ENCODE measurements around the gene CFAP99.

CFAP99 gene

GRCh38 chr4:2446656-2447564 is 28.2 kb downstream of the CFAP99 start:
- no peak overlapping the region for H3K4me3 Mint-ChIP-seq
- H3K27me3 Mint-ChIP-seq (ENCODE audit: low read depth) = no peaks in the 10 kb centered on the region
- no peaks in the 10 kb centered on the region for H3K36me3 Mint-ChIP-seq (ENCODE audit: low read depth)

GRCh38 chr4:2448589-2448988 is 29.8 kb downstream of the CFAP99 start:
- no peaks in the 10 kb centered on the region for H3K9me3 Mint-ChIP-seq

More at GRCh38 chr4:2446656-2447564, 28.2 kb downstream of the CFAP99 start:
- no peak for DNase-seq (ENCODE audit: low spot score)
- H3K9me3 Mint-ChIP-seq = no peaks in the 10 kb centered on the region
- no peak overlapping the region for H3K27ac Mint-ChIP-seq
- no peaks in the 10 kb centered on the region for H3K4me1 Mint-ChIP-seq (ENCODE audit: low read depth)

DNA sequence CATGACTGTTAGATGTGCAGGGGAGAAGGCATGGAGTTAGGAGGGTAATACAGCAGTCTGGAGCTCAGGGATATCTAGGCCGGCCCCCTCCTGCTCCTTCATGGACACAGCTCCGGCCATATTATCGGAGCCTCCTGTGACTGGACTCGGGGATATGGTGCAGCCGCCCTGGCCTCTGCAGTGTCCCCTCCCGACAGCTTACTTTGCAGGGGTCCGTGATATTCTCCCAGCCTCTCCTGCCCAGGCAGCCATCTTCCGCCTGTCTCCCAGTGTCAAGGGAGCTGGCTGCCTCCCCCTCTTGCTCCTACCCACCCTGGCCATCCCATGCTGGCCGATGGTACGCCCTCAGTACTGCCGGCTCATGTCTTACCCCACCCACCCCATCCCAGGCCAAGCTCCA is 30.3 kb downstream of the CFAP99 start:
- Mint-ChIP-seq H3K9me3 (no peaks in the 10 kb centered on the region), H3K36me3 (ENCODE audit: low read depth) (no peaks in the 10 kb centered on the region), H3K4me1 (ENCODE audit: low read depth) (no peaks in the 10 kb centered on the region), H3K4me3 (no peak overlapping the region), H3K27ac (no peak overlapping the region), H3K27me3 (ENCODE audit: low read depth) (no peaks in the 10 kb centered on the region)
- no peak for DNase-seq (ENCODE audit: low spot score)

More at GRCh38 chr4:2448589-2448988, 29.8 kb downstream of the CFAP99 start:
- DNase-seq (ENCODE audit: low spot score) = no peak
- Mint-ChIP-seq H3K27ac (no peak overlapping the region), H3K27me3 (ENCODE audit: low read depth) (no peaks in the 10 kb centered on the region), H3K4me1 (ENCODE audit: low read depth) (no peaks in the 10 kb centered on the region), H3K4me3 (no peak overlapping the region), H3K36me3 (ENCODE audit: low read depth) (no peaks in the 10 kb centered on the region)

- H3K4me1 Mint-ChIP-seq (ENCODE audit: low read depth) = no peaks in the 10 kb centered on the region
- H3K36me3 Mint-ChIP-seq (ENCODE audit: low read depth) = no peaks in the 10 kb centered on the region
- no peaks in the 10 kb centered on the region for H3K9me3 Mint-ChIP-seq
- no peak overlapping the region for H3K27ac Mint-ChIP-seq
- H3K4me3 Mint-ChIP-seq = no peak overlapping the region
- no peaks in the 10 kb centered on the region for H3K27me3 Mint-ChIP-seq (ENCODE audit: low read depth)
- DNase-seq (ENCODE audit: low spot score) = no peak
Measured at GRCh38 chr4:2449511-2450392, 31.0 kb downstream of the CFAP99 start.

- H3K27me3 Mint-ChIP-seq (ENCODE audit: low read depth) = no peaks in the 10 kb centered on the region
- no peaks in the 10 kb centered on the region for H3K4me1 Mint-ChIP-seq (ENCODE audit: low read depth)
- H3K4me3 Mint-ChIP-seq = no peak overlapping the region
- H3K36me3 Mint-ChIP-seq (ENCODE audit: low read depth) = no peaks in the 10 kb centered on the region
- DNase-seq (ENCODE audit: low spot score) = no peak
- no peak overlapping the region for H3K27ac Mint-ChIP-seq
- H3K9me3 Mint-ChIP-seq = no peaks in the 10 kb centered on the region
Measured at GRCh38 chr4:2450394-2451035, 31.8 kb downstream of the CFAP99 start.

- H3K4me1 Mint-ChIP-seq (ENCODE audit: low read depth) = no peaks in the 10 kb centered on the region
- H3K36me3 Mint-ChIP-seq (ENCODE audit: low read depth) = no peaks in the 10 kb centered on the region
- no peak overlapping the region for H3K27ac Mint-ChIP-seq
- no peaks in the 10 kb centered on the region for H3K27me3 Mint-ChIP-seq (ENCODE audit: low read depth)
- no peak for DNase-seq (ENCODE audit: low spot score)
- H3K4me3 Mint-ChIP-seq = no peak overlapping the region
- H3K9me3 Mint-ChIP-seq = no peaks in the 10 kb centered on the region
Measured at GRCh38 chr4:2451036-2451520, 32.3 kb downstream of the CFAP99 start.

- H3K4me1 Mint-ChIP-seq (ENCODE audit: low read depth) = no peaks in the 10 kb centered on the region
- DNase-seq (ENCODE audit: low spot score) = no peak
- H3K4me3 Mint-ChIP-seq = no peak overlapping the region
- no peaks in the 10 kb centered on the region for H3K9me3 Mint-ChIP-seq
- no peaks in the 10 kb centered on the region for H3K36me3 Mint-ChIP-seq (ENCODE audit: low read depth)
- no peak overlapping the region for H3K27ac Mint-ChIP-seq
- H3K27me3 Mint-ChIP-seq (ENCODE audit: low read depth) = no peaks in the 10 kb centered on the region
Measured at GRCh38 chr4:2451821-2452785, 33.3 kb downstream of the CFAP99 start.

GRCh38 chr4:2457481-2458295 is 38.9 kb downstream of the CFAP99 start:
- Mint-ChIP-seq H3K9me3 (no peaks in the 10 kb centered on the region), H3K36me3 (ENCODE audit: low read depth) (no peaks in the 10 kb centered on the region), H3K27ac (no peak overlapping the region), H3K4me3 (no peak overlapping the region), H3K4me1 (ENCODE audit: low read depth) (peaks cover 6% of the 10 kb centered on the region), H3K27me3 (ENCODE audit: low read depth) (peaks cover 15% of the 10 kb centered on the region)
- no peak for DNase-seq (ENCODE audit: low spot score)

DNA sequence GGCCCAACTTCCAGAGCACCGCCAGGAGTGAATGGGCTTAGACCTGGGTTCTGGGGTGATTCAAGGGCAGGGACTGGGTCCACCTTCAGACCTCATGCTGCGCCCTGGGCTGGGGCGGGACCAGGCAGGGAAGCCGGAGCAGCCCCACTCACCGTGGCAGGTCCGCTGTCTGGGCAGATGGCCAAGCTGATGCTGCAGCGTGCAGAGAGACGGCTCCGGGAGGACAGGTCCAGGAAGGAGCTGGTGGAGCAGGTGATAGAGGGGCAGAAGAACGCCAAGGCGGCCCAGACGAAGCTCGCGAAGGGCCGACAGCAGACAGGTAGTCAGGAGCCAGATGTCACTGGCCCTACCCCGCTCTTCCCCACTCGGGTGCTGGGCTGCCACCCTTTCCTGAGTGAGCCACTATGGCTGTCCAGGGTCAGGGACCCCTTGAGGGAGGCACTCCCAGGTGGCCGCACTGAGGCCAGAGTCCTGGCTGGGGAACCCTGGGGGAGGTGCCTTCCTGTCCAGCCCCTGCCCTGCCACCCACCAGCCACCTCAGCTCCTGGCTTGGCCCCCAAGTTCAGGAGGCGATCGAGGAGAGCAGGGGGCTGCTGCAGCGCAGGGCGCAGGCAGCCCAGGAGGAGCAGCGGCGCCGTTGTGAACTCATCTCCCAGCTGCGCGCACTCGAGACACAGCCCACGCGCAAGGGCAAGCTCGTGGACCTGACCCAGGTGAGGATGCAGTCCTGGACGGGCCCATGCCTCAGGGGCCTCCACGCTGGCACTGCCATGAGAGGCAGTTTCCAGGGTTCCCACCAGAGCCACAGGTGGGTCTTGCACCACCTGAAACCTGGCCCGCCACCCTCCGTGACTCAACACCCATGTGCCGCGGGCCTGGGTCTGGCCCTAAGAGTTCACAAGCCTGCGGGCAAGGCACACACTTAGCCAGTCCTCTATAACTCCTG is 40.1 kb downstream of the CFAP99 start:
- no peak for DNase-seq (ENCODE audit: low spot score)
- H3K36me3 Mint-ChIP-seq (ENCODE audit: low read depth) = no peaks in the 10 kb centered on the region
- no peak overlapping the region for H3K27ac Mint-ChIP-seq
- H3K9me3 Mint-ChIP-seq = no peaks in the 10 kb centered on the region
- peaks cover 10% of the 10 kb centered on the region for H3K4me1 Mint-ChIP-seq (ENCODE audit: low read depth)
- no peak overlapping the region for H3K4me3 Mint-ChIP-seq
- H3K27me3 Mint-ChIP-seq (ENCODE audit: low read depth) = peaks cover 18% of the 10 kb centered on the region

- no peaks in the 10 kb centered on the region for H3K36me3 Mint-ChIP-seq (ENCODE audit: low read depth)
- no peak overlapping the region for H3K27ac Mint-ChIP-seq
Measured at GRCh38 chr4:2459589-2460349, 41.0 kb downstream of the CFAP99 start.

More at GRCh38 chr4:2459589-2460349, 41.0 kb downstream of the CFAP99 start:
- Mint-ChIP-seq H3K9me3 (no peaks in the 10 kb centered on the region), H3K27me3 (ENCODE audit: low read depth) (peaks cover 19% of the 10 kb centered on the region), H3K4me3 (no peak overlapping the region), H3K4me1 (ENCODE audit: low read depth) (peaks cover 10% of the 10 kb centered on the region)
- DNase-seq (ENCODE audit: low spot score) = no peak
